Ovary (tissue), 9 donors: Measurements from ENCODE around the gene OR6V1. TPM values are rescaled to one million over a fixed set of nuclear protein-coding genes. Genes with fewer than 3 reads are reported as not detected.

Experiments used
- DNase-seq, 5 donors: peaks; one replicate each; pipeline ENCODE4 v3.0.0-alpha.2; 2019 to 2020
- H3K27ac ChIP-seq, 2 donors: fragments of 200-600 bp; one replicate each; pipeline versions ENCODE4 v1.5.1 to v1.8.0; 2019 to 2022
- H3K27me3 ChIP-seq: fragments of 200-600 bp; one replicate; pipeline ENCODE4 v1.8.0; 2022
- H3K36me3 ChIP-seq: fragments of 200-600 bp; sonication (generic); one replicate; pipeline ENCODE4 v1.5.1; 2019
- H3K4me1 ChIP-seq: one replicate; pipeline ENCODE4 v1.8.1; 2013; ENCODE audit warnings: mild to moderate bottlenecking, moderate library complexity; ENCODE audit not compliant: insufficient read depth
- H3K4me3 ChIP-seq: fragments of 200-600 bp; sonication (generic); one replicate; pipeline ENCODE4 v1.5.1; 2017
- H3K9me3 ChIP-seq, 2 donors: fragments of 200-600 bp in 1 of 2; sonication (generic) in 1 of 2; one replicate each; pipeline versions ENCODE4 v1.5.1 to v1.8.1; 2013 to 2019; ENCODE audit warnings: mild to moderate bottlenecking in 1 of 2, moderate library complexity in 1 of 2
- EP300 ChIP-seq: sonication (generic); formaldehyde crosslinking; IDR thresholded peaks from one replicate; pipeline ENCODE4 v1.6.1; 2017; ENCODE audit warnings: antibody characterized with exemption
- POLR2A ChIP-seq: fragments of 450-650 bp; IDR thresholded peaks from one replicate; pipeline ENCODE4 v1.6.1; 2017; ENCODE audit warnings: antibody characterized with exemption, mild to moderate bottlenecking, moderate library complexity
- WGBS, 3 donors: extraction: QIAGEN DNeasy Blood & Tissue Kit in 1 of 3; methylation state at CpG; one replicate each; pipeline versions ENCODE4 v1.1.5 to v1.1.7; 2013 to 2017; 5-methylcytosine and 5-hydroxymethylcytosine counted together
- intact Hi-C, 4 donors: fragments of 100-400 bp; cut with DNase I; formaldehyde crosslinking; loops; one replicate each; pipeline versions ENCODE4 v1.11.0 to v1.15.1; 2022 to 2023
- polyA plus RNA-seq, 2 donors: library from polyadenylated mRNA; stranded (reverse); fragments of 200-250 nt in 1 of 2; fragments of 350-450 nt in 1 of 2; fragmentation: Illumina TruSeq in 1 of 2; extraction: RNeasy Lipid Tissue Mini Kit (QIAGEN cat#74804) in 1 of 2; gene quantifications; one replicate each; pipeline ENCODE4 v1.2.3, GENCODE V29; 2013 to 2014
- total RNA-seq, 7 donors: library from RNA; depleted of rRNA in 2 of 7; stranded (reverse); fragments of >200 nt in 2 of 7; fragmentation: NEBNext Ultra II Directional in 3 of 7; extraction: Animal tissue kit (Norgen Biotek cat#: 25700) in 3 of 7; gene quantifications; one replicate each; pipeline versions ENCODE4 v1.1.0 to v1.2.4, GENCODE V29; 2016 to 2023
- TF ChIP-seq, protein P1 (sequence below), 3 donors: fragments of 450-650 bp in 2 of 3; fragments of 200-600 bp in 1 of 3; IDR thresholded peaks; one replicate each; pipeline versions ENCODE4 v1.5.1 to v1.8.0; 2016 to 2022; ENCODE audit warnings: antibody characterized with exemption in 3 of 3, mild to moderate bottlenecking in 1 of 3
- donor health status: DM: no; HTN: no; CAD: no; lungs with moderate emphysema.
- donor health status: DM: no; HTN: no; CAD: no.
- donor health status: Bipolar disorder and iron deficiency.
- donor health status: DM: yes; HTN: yes; CAD: no.
- donor health status: DM: no; HTN: no; CAD: no.
- donor health status: DM: yes; HTN: yes; CAD: no.

OR6V1 gene
- total and polyA plus RNA-seq, 9 donors: not detected

DNA sequence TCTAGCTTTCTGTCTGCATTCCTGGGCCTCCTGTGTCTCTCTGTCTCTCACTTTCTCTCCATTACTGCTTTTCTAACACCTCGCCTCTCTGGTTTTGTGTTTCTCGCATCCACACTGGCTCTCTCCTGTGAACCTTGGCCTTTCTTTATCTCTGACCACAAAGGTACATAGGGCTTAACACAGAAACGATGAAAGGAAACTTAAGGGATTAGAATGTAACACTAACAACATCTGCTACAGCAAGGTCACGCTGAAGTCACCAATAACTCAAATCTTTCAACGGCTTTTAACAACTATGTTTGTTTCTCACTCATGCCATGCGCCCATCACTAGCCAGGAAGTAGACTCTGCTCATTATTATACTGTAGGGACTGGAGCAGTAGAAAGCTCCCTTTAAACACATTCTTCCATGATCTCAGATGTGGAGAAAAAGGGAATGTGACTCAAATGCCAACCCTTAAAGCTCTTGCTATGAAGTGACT is 9.3 kb upstream of the OR6V1 start:
- Histone ChIP-seq H3K27me3 (no peaks in the 10 kb centered on the region), H3K4me1 (no peaks in the 10 kb centered on the region), H3K36me3 (no peaks in the 10 kb centered on the region), H3K27ac (no peak overlapping the region), H3K4me3 (no peak overlapping the region), H3K9me3 (no peaks in the 10 kb centered on the region)
- intact Hi-C loops: no loop called here
- TF ChIP-seq, protein P1, sequence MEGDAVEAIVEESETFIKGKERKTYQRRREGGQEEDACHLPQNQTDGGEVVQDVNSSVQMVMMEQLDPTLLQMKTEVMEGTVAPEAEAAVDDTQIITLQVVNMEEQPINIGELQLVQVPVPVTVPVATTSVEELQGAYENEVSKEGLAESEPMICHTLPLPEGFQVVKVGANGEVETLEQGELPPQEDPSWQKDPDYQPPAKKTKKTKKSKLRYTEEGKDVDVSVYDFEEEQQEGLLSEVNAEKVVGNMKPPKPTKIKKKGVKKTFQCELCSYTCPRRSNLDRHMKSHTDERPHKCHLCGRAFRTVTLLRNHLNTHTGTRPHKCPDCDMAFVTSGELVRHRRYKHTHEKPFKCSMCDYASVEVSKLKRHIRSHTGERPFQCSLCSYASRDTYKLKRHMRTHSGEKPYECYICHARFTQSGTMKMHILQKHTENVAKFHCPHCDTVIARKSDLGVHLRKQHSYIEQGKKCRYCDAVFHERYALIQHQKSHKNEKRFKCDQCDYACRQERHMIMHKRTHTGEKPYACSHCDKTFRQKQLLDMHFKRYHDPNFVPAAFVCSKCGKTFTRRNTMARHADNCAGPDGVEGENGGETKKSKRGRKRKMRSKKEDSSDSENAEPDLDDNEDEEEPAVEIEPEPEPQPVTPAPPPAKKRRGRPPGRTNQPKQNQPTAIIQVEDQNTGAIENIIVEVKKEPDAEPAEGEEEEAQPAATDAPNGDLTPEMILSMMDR (IDR thresholded peaks at IDR 0.05): no peak
- no peak for TF ChIP-seq POLR2A
- TF ChIP-seq EP300: no peak
- WGBS, 3 donors: 41 to 52% (median 50%) methylated on average over 6 of the region's 6 CpGs
- no peak for DNase-seq

DNA sequence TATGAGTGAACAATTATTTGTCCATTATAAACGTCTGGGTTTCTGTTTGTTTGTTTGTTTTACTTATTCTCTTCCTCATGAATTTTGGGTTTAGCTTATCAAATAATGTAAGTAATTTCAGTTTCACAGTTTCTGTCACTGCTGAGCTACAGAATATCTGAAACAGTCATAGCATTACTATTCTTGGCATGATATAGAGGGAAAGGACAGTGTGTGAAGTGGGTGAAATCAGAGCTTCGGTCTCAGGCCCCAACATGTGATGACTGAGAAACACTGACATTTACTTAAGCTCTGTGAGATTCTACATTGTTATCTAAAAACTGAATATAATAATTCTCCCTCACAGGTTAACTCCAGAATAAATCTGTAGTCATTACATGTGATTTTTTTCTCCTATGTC is 8.8 kb upstream of the OR6V1 start:
- Histone ChIP-seq H3K9me3 (no peaks in the 10 kb centered on the region), H3K27me3 (no peaks in the 10 kb centered on the region), H3K4me1 (no peaks in the 10 kb centered on the region), H3K27ac (no peak overlapping the region), H3K36me3 (no peaks in the 10 kb centered on the region), H3K4me3 (no peak overlapping the region)
- intact Hi-C loops: no loop called here
- no peak for DNase-seq
- no peak for TF ChIP-seq POLR2A
- no peak for TF ChIP-seq EP300
- TF ChIP-seq, protein P1 (IDR thresholded peaks at IDR 0.05): no peak
- WGBS, 3 donors: 38 to 45% (median 44%) methylated on average over 2 of the region's 2 CpGs

DNA sequence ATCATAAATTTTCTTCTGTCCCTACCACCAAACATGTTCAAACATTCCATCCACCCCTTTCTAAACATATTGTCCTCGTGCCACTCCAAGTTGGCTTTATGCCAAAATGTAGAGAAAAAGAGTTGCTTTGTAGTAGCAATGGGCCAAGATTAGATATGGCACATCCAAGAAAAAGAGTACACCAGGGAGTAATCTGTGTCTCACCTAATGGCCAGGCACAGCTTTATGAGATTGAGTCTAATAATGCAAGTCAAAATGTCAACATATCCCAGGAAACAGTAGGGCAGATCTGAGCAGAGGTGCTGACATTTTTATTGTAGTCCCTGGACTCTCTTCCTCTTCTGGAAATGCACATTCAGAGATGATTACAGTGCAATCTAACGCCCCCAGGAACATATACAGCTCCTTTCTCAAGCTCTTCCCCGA is 5.7 kb upstream of the OR6V1 start:
- H3K27ac ChIP-seq: no peak overlapping the region
- H3K9me3 ChIP-seq: no peaks in the 10 kb centered on the region
- no peak overlapping the region for H3K4me3 ChIP-seq
- intact Hi-C loops: no loop called here
- H3K27me3 ChIP-seq: no peaks in the 10 kb centered on the region
- DNase-seq: no peak
- 30 to 42% (median 40%) methylated on average over 3 of the region's 3 CpGs for WGBS, 3 donors
- no peak for TF ChIP-seq EP300
- no peak for TF ChIP-seq POLR2A
- TF ChIP-seq, protein P1 (IDR thresholded peaks at IDR 0.05): no peak
- no peaks in the 10 kb centered on the region for H3K4me1 ChIP-seq
- no peaks in the 10 kb centered on the region for H3K36me3 ChIP-seq

DNA sequence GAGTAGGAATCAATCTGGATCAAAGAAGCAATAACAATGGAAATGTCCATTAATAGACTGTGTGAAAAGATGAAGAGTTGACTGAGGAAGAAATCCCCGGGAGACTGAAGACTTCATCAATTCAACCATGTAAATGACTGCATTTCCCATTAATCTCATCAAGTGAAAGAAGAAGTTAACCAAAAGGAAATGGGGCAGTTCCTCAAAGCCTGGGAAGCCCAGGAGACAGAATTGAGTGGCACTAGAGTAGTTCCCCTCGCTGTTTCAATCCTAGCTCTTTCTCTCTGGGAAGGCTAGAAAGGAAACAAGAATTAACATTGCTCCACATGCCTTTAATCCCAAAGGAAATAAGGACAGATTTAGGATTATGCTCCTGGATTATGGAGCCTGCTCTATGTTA is 4.8 kb upstream of the OR6V1 start:
- H3K4me1 ChIP-seq: no peaks in the 10 kb centered on the region
- no peaks in the 10 kb centered on the region for H3K9me3 ChIP-seq
- H3K36me3 ChIP-seq: no peaks in the 10 kb centered on the region
- H3K27me3 ChIP-seq: no peaks in the 10 kb centered on the region
- intact Hi-C loops: no loop called here
- no peak for DNase-seq
- WGBS, 3 donors: 83 to 88% (median 87%) methylated on average over 2 of the region's 2 CpGs
- no peak overlapping the region for H3K4me3 ChIP-seq
- TF ChIP-seq POLR2A (no peak), EP300 (no peak)
- TF ChIP-seq, protein P1 (IDR thresholded peaks at IDR 0.05): no peak
- no peak overlapping the region for H3K27ac ChIP-seq

DNA sequence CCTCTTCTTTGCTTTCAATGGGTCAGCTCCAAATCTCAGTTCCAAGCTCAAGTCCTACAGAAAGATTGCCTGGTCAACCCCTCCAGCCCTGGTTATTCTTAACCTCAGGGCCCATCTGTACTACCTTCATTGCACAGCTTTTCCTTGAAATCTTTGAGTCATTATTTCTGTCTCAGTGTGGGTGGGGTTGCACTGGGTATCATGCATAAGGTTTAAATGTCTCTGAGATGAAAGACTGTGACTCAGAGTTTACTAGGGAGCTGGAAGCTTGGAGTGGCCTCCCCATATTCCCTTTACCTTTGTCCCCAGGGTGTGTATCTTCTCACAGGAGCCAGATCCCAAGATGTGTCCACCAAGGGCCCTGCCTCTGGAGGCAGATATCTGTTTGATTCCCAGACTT is 3.3 kb upstream of the OR6V1 start:
- no peaks in the 10 kb centered on the region for H3K27me3 ChIP-seq
- no peaks in the 10 kb centered on the region for H3K9me3 ChIP-seq
- H3K4me1 ChIP-seq: no peaks in the 10 kb centered on the region
- H3K36me3 ChIP-seq: no peaks in the 10 kb centered on the region
- H3K4me3 ChIP-seq: no peak overlapping the region
- TF ChIP-seq EP300 (no peak), POLR2A (no peak)
- TF ChIP-seq, protein P1 (IDR thresholded peaks at IDR 0.05): no peak
- intact Hi-C loops: no loop called here
- DNase-seq: no peak
- H3K27ac ChIP-seq: no peak overlapping the region
